Activated CD8-positive, alpha-beta T cell treated with anti-CD3 and anti-CD28 coated beads, Interleukin-2, amount 10 ng/mL, durations not matched to agents 7 days and 5 days (primary cell): Measurements from ENCODE around the gene PSG3. TPM values are rescaled to one million over a fixed set of nuclear protein-coding genes. Genes with fewer than 3 reads are reported as not detected.
"Not testable (repeated sequence)": the region's sequence is repeated elsewhere in the genome, so short reads cannot be mapped to it uniquely, and the experiment has no call there.

Source experiments
- ATAC-seq: fragments of 150-1000 bp; cut with Tn5 transposase; one replicate; pipeline ENCODE4 v1.10.0; 2021; ENCODE audit warnings: moderate library complexity
- CTCF ChIA-PET: fragments of 350-600 bp; sonication (Branson Sonifier 250); formaldehyde crosslinking; loops from one replicate; lab custom pipeline; 2021; ENCODE audit warnings: antibody characterized with exemption; lab: Charles Lee
- POLR2A ChIA-PET: fragments of 350-600 bp; sonication (Branson Sonifier 250); formaldehyde crosslinking; loops from one replicate; lab custom pipeline; 2021; ENCODE audit warnings: antibody characterized with exemption; lab: Charles Lee
- DNase-seq: peaks from one replicate; pipeline ENCODE4 v3.0.0-alpha.2; 2020
- H3K27ac Mint-ChIP-seq: one replicate; pipeline ENCODE4 v1.8.0; 2021; ENCODE audit warnings: mild to moderate bottlenecking, mixed read lengths
- H3K27me3 Mint-ChIP-seq: one replicate; pipeline ENCODE4 v1.8.0; 2021; ENCODE audit warnings: low read depth, mixed read lengths
- H3K36me3 Mint-ChIP-seq: one replicate; pipeline ENCODE4 v1.8.0; 2021; ENCODE audit warnings: low read depth, mixed read lengths
- H3K4me1 Mint-ChIP-seq: one replicate; pipeline ENCODE4 v1.8.0; 2021; ENCODE audit warnings: low read depth, mixed read lengths
- H3K4me3 Mint-ChIP-seq: one replicate; pipeline ENCODE4 v1.8.0; 2021; ENCODE audit warnings: mild to moderate bottlenecking, mixed read lengths
- H3K9me3 Mint-ChIP-seq: one replicate; pipeline ENCODE4 v1.8.0; 2022; ENCODE audit warnings: mixed read lengths; ENCODE audit not compliant: insufficient read depth
- total RNA-seq, 2 experiments: library from RNA; stranded (reverse); gene quantifications; one replicate each; pipeline ENCODE4 v1.2.3, GENCODE V29; 2021

Gene PSG3
- total RNA-seq, 2 experiments from 2014 or later = not detected

DNA sequence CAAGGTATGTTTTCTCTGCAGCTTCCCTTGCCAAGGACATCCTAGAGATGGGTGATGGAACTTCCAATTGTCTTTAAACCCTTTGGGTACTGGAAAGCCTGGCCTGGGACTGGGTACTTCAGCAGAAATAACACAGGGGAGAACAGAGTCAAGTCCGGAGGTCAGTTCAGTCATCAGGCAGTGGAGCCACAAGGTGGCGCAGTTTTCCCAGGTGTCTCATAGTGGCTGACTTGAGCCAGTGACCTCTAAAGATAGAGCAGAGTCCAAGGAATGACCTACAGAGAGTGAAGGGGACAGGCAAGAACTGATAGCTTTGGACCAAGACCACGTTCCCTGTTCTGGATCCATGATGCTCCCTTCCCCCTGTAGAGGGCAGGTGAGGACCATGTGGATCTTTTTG is 18.4 kb upstream of the PSG3 start:
- CTCF ChIA-PET, POLR2A ChIA-PET, ATAC-seq, H3K4me1 Mint-ChIP-seq, H3K4me3 Mint-ChIP-seq, H3K27me3 Mint-ChIP-seq, H3K9me3 Mint-ChIP-seq, H3K27ac Mint-ChIP-seq, H3K36me3 Mint-ChIP-seq: not testable (repeated sequence)
- DNase-seq = peak; percentile 24

- CTCF ChIA-PET, H3K9me3 Mint-ChIP-seq, DNase-seq, H3K4me1 Mint-ChIP-seq, POLR2A ChIA-PET, H3K27me3 Mint-ChIP-seq, H3K27ac Mint-ChIP-seq, ATAC-seq, H3K36me3 Mint-ChIP-seq, H3K4me3 Mint-ChIP-seq: not testable (repeated sequence)
These were observed 12.0 kb upstream of the PSG3 start for GRCh38 chr19:42752246-42752645.

DNA sequence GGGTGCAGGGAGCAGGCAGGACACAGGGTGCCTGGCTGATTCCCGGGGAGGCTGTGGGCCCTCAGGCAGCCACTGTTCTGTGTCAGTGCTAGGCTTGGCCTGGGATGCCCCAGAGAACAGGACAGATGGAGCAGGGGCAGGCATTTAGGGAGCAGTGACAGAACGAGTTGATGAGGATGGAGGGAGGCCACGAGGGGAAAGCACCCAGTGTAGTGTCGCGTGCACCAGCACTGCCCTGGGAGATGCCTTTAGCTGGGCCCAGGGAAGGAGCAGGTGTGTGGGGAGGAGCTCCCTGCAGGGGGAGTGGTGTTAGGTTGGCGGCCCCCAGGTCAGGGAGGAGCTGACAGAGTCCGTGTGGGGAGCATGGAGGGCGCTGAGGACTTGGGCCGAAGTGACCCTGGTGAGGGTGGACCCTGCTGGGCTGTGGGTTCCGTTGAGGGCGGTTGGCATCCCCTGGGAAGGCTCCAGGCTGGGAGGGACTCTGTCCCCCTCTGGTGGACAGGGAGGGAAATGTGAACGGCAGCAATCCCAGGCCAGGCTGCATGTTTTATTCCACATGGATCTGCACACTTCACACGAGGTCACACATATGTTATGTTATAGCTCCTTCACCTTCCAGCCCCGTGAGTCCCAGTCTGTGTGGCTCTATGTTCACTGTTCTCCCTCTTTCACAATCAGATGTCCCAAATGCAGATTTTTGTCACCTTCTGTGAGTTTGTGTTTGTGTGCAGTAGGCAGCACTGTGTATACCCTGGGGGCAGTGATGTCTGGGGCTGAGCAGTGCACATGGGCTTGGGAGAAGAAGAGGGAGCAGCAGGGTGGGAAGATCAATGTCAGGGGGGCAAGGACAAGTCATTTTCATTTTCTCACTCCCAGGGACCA is 1.7 kb upstream of the PSG3 start:
- ATAC-seq, DNase-seq, H3K36me3 Mint-ChIP-seq, H3K27ac Mint-ChIP-seq, H3K27me3 Mint-ChIP-seq, H3K4me3 Mint-ChIP-seq, H3K9me3 Mint-ChIP-seq, H3K4me1 Mint-ChIP-seq, POLR2A ChIA-PET: not testable (repeated sequence)
- CTCF ChIA-PET = interaction anchor here (0.6 to 1.1 kb wide), 2 partner anchors 58 to 107 kb away, joined by 3 read pairs; no protein-coding TSS in a partner anchor

DNA sequence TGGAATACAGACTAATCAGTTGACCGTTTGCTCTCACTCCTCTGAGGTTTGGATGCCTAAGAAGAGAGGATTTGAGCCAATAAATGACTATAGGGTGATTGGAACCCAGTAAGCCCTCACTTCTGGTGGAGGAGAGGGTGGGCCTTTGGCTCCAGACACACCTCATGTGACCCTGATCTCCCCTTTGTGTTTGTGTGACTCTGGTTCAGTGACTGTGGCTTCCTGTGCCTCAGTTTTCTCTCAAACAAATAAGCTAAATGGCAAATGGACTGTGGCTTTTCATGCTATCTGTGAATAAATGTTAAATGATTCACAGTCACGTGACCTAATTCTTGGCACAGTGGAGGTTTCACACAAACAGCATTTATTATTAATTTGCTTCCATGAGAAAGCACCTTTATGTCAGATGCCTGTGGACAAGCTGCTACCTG is 2.7 kb downstream of the PSG3 start:
- CTCF ChIA-PET, H3K36me3 Mint-ChIP-seq, H3K4me1 Mint-ChIP-seq, H3K27me3 Mint-ChIP-seq, ATAC-seq, DNase-seq, POLR2A ChIA-PET, H3K9me3 Mint-ChIP-seq, H3K4me3 Mint-ChIP-seq, H3K27ac Mint-ChIP-seq: not testable (repeated sequence)

- H3K36me3 Mint-ChIP-seq, CTCF ChIA-PET, ATAC-seq, DNase-seq, H3K4me1 Mint-ChIP-seq, H3K27ac Mint-ChIP-seq, H3K9me3 Mint-ChIP-seq, H3K4me3 Mint-ChIP-seq, H3K27me3 Mint-ChIP-seq, POLR2A ChIA-PET: not testable (repeated sequence)
These were observed 11.9 kb downstream of the PSG3 start for GRCh38 chr19:42728341-42728740.

DNA sequence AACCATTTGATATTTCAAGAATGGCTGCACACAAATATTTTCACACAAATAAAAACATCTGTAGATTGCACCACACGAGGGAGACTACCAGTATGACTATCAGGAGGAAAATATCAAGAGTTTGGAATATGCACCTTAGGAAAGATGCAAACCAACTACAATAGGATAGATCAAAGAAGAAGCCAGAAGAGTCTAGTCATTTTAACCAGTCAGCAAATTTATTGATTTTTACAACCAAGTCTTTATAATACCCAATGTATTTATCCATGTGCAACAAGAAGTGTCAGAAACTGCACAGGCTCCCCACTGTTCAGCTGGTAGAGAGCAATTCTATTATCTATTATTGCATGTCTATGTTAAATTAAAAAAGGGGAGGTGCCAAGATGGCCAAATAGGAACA is 26.3 kb downstream of the PSG3 start:
- H3K27me3 Mint-ChIP-seq, CTCF ChIA-PET, H3K9me3 Mint-ChIP-seq, DNase-seq, ATAC-seq, POLR2A ChIA-PET, H3K4me3 Mint-ChIP-seq, H3K36me3 Mint-ChIP-seq, H3K4me1 Mint-ChIP-seq, H3K27ac Mint-ChIP-seq: not testable (repeated sequence)

DNA sequence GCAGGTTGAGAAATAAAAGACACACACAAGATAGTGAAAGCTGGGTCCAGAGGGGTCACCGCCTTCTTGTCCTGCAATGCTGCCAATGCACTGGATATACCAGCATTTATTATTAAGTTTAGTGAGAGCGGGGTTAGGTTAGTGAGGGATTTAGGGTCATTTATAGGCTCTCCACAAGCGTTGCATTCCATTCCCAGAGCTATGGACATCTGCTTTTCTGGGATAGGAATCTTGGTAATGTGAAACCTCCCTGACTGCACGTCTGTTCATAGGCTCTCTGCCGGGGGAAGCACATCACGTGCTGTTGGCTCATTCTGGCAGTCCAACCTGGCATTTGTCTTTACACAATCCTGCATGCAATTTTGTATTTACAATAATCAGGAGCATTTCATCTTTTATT is 27.5 kb downstream of the PSG3 start:
- CTCF ChIA-PET, DNase-seq, H3K27me3 Mint-ChIP-seq, H3K4me3 Mint-ChIP-seq, POLR2A ChIA-PET, H3K27ac Mint-ChIP-seq, H3K9me3 Mint-ChIP-seq, H3K4me1 Mint-ChIP-seq, H3K36me3 Mint-ChIP-seq, ATAC-seq: not testable (repeated sequence)

GRCh38 chr19:42710986-42711385 is 29.3 kb downstream of the PSG3 start:
- ATAC-seq, CTCF ChIA-PET, H3K36me3 Mint-ChIP-seq, H3K4me1 Mint-ChIP-seq, H3K4me3 Mint-ChIP-seq, DNase-seq, H3K27me3 Mint-ChIP-seq, POLR2A ChIA-PET, H3K27ac Mint-ChIP-seq, H3K9me3 Mint-ChIP-seq: not testable (repeated sequence)

- ATAC-seq (no peak), DNase-seq (no peak)
- peaks cover 21% of the 10 kb centered on the region for H3K27me3 Mint-ChIP-seq
- POLR2A ChIA-PET = no interaction called here
- no peaks in the 10 kb centered on the region for H3K4me1 Mint-ChIP-seq
- H3K9me3 Mint-ChIP-seq = no peaks in the 10 kb centered on the region
- no peak overlapping the region for H3K27ac Mint-ChIP-seq
- H3K36me3 Mint-ChIP-seq = no peaks in the 10 kb centered on the region
- CTCF ChIA-PET = no interaction called here
- H3K4me3 Mint-ChIP-seq = no peak overlapping the region
These were observed 42.4 kb downstream of the PSG3 start for GRCh38 chr19:42697884-42698283.

DNA sequence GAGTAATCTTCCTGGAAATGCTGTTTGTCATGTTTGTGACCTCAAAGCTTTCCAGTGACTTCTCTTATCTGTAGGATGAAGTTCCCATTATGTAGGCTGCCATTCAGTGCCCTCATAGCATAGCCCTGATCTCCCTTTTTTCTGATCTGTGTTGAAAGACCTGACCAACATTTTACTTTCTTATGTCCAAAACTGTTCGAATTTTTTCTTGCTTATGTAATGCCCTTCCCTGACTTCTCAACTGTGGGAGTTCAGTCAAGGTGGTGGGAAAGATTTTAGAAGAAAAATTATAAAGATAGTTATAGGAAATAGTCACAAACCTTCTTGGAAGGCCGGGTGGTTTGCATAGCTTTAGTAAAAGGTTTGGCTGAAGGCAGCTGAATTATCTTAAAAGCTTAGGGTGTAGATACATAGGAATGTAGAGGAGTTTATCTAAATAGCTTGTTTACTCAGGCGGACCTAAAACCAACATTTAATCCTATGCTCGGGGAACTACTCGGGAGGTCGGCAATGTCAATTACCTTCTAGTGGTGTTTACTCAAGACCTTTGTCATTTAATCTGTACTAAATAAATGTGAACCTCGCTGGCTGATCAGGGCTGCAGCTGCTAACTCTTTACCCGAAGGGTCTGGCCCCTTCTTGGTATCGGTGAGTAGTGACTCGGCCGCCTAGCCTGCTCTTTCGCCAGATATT is 44.3 kb downstream of the PSG3 start:
- CTCF ChIA-PET = interaction anchor here (1.4 kb wide), 1 partner anchor 12 kb away, joined by 3 read pairs; no protein-coding TSS in a partner anchor
- H3K4me3 Mint-ChIP-seq = no peak overlapping the region
- no peaks in the 10 kb centered on the region for H3K9me3 Mint-ChIP-seq
- POLR2A ChIA-PET = no interaction called here
- no peak for DNase-seq
- no peaks in the 10 kb centered on the region for H3K36me3 Mint-ChIP-seq
- ATAC-seq = no peak
- peaks cover 25% of the 10 kb centered on the region for H3K27me3 Mint-ChIP-seq
- H3K27ac Mint-ChIP-seq = no peak overlapping the region
- no peaks in the 10 kb centered on the region for H3K4me1 Mint-ChIP-seq

GRCh38 chr19:42693760-42694350 is 46.4 kb downstream of the PSG3 start:
- Mint-ChIP-seq H3K4me3 (no peak overlapping the region), H3K36me3 (no peaks in the 10 kb centered on the region), H3K27ac (no peak overlapping the region), H3K4me1 (no peaks in the 10 kb centered on the region), H3K9me3 (no peaks in the 10 kb centered on the region), H3K27me3 (peaks cover 19% of the 10 kb centered on the region)
- DNase-seq = no peak
- ATAC-seq = no peak
- CTCF ChIA-PET = interaction anchor here (1.1 kb wide), 1 partner anchor 10 kb away, joined by 3 read pairs; no protein-coding TSS in a partner anchor
- POLR2A ChIA-PET = no interaction called here
